Right lobe of liver (tissue), 4 donors: ENCODE data around the gene CDH4.

Experiments used
- CTCF ChIP-seq, 4 donors: fragments of 200-600 bp in 3 of 4; fragments of 450-650 bp in 1 of 4; IDR thresholded peaks; one replicate each; pipeline versions ENCODE4 v1.5.1 to v1.8.0; 2016 to 2022; ENCODE audit warnings: antibody characterized with exemption in 4 of 4, mild to moderate bottlenecking in 2 of 4
- POLR2A ChIP-seq: fragments of 450-650 bp; IDR thresholded peaks from one replicate; pipeline ENCODE4 v1.6.1; 2017; ENCODE audit warnings: antibody characterized with exemption, mild to moderate bottlenecking
- donor health status: DM: no; HTN: no; CAD: no.
- donor health status: DM: no; HTN: no; CAD: no.
- donor health status: DM: no; HTN: yes; CAD: no.

- TF ChIP-seq CTCF (IDR thresholded peaks at IDR 0.05) (no peak), POLR2A (no peak)
These were observed 716.2 kb downstream of the CDH4 start for GRCh38 chr20:61968036-61968810.
